Immature natural killer cell (primary cell): ENCODE data around the gene ELP5. TPM values are rescaled to one million over a fixed set of nuclear protein-coding genes. Genes with fewer than 3 reads are reported as not detected.
"Not testable (repeated sequence)": the region's sequence is repeated elsewhere in the genome, so short reads cannot be mapped to it uniquely, and the experiment has no call there.

Experiments
- DNase-seq, 3 donors: peaks; one replicate each; pipeline ENCODE4 v3.0.0; 2022; ENCODE audit warnings: mixed read lengths in 1 of 3
- H3K27ac Mint-ChIP-seq, 6 donors: one replicate each; pipeline ENCODE4 v1.8.0; 2020; ENCODE audit warnings: mixed read lengths in 6 of 6, mild to moderate bottlenecking in 5 of 6, inconsistent platforms in 4 of 6, moderate library complexity in 3 of 6
- H3K27me3 Mint-ChIP-seq, 3 donors: one replicate each; pipeline ENCODE4 v1.8.0; 2020 to 2021; ENCODE audit warnings: low read depth in 3 of 3, mild to moderate bottlenecking in 3 of 3, mixed read lengths in 3 of 3, moderate library complexity in 3 of 3, inconsistent platforms in 1 of 3
- H3K36me3 Mint-ChIP-seq, 3 donors: one replicate each; pipeline ENCODE4 v1.8.0; 2020; ENCODE audit warnings: mixed read lengths in 3 of 3, inconsistent platforms in 2 of 3, mild to moderate bottlenecking in 2 of 3
- H3K4me1 Mint-ChIP-seq, 2 donors: one replicate each; pipeline ENCODE4 v1.8.0; 2020; ENCODE audit warnings: inconsistent platforms in 2 of 2, mild to moderate bottlenecking in 2 of 2, mixed read lengths in 2 of 2, moderate library complexity in 1 of 2
- H3K4me3 Mint-ChIP-seq, 5 donors: one replicate each; pipeline ENCODE4 v1.8.0; 2020; ENCODE audit warnings: mild to moderate bottlenecking in 5 of 5, mixed read lengths in 5 of 5, inconsistent platforms in 3 of 5, moderate library complexity in 3 of 5
- H3K9me3 Mint-ChIP-seq, 6 donors: one replicate each; pipeline ENCODE4 v1.8.0; 2020; ENCODE audit warnings: mild to moderate bottlenecking in 6 of 6, mixed read lengths in 6 of 6, inconsistent platforms in 4 of 6, moderate library complexity in 3 of 6
- polyA plus RNA-seq, 3 donors: library from polyadenylated mRNA; unstranded; fragments of 300-500 nt; fragmentation: Illumina TruSeq; gene quantifications; one replicate each; pipeline ENCODE4 v1.2.3, GENCODE V29; 2021

Gene ELP5
- polyA plus RNA-seq, 3 donors from 2014 or later = 65.0 to 108 (median 89.0) TPM

DNA sequence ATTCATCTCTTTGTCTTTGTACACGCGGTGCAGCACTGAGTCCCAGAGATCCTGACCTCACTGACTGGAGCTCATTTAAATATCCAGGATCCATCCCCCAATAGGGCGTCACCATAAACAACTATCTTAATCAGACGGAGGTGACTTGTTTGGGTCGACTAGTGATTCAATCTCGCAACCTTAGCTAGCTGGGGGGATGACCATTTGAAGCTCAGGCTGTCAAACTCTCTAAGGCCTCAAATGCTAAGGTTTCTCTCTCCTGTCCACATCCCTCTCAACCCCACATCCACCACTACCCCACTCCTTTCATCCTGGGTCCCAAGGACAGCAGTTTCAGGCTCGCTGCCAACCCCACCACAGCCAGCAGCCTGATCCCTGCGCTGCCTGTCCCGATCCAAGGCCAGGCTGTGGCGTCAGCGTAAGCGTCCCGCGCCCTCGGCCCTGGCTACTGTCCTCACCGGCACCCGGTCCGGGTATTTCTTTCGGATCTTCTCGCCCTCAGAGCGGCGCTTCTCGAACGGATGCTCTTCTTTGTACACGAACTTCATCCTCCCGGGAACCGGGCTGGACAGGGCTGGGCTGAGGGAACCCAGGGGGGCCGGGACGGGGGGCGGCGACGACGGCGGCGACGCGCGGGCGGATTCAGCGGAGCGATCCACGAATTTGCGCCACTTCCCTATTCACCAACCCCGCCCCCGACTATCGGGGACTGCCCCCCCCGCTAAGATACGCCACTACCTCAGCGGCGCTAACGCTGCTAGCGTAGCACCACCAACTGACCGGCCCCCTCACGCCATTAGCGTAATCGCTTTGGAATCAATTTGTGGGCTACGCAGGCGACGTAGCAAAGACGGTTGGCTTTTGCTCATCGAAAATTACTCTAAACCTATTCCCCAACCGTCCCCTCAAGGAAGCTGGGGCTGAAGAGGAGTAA, 10.0 kb upstream of the ELP5 start, which contains the start of gene GABARAP:
GABARAP (minus strand) TSS at position 667 of the 934 bp plus-strand sequence; CDS start at position 548, 119 bp downstream.
- Mint-ChIP-seq H3K4me3 (peak within 1 kb of the TSS; percentile 98 to 99 (median 98)), H3K4me1 (peaks cover 43 to 47% of the 10 kb centered on the region in 2 donors), H3K27ac (peak within 1 kb of the TSS; percentile 96 to 100 (median 100)), H3K27me3 (peaks cover 12 to 29% (median 23%) of the 10 kb centered on the region in 3 donors), H3K36me3 (peaks cover 8 to 30% (median 14%) of the 10 kb centered on the region in 3 donors), H3K9me3 (peaks cover 0 to 2% (median 0%) of the 10 kb centered on the region in 6 donors)
- DNase-seq = peak; percentile 92 to 94 (median 94)

- H3K27ac Mint-ChIP-seq = peak overlapping the region; percentile 96 to 100 (median 100)
- peaks cover 40 to 41% of the 10 kb centered on the region in 2 donors for H3K4me1 Mint-ChIP-seq
- H3K36me3 Mint-ChIP-seq = peaks cover 8 to 28% (median 14%) of the 10 kb centered on the region in 3 donors
- H3K9me3 Mint-ChIP-seq = peaks cover 0 to 2% (median 0%) of the 10 kb centered on the region in 6 donors
- peaks cover 12 to 29% (median 23%) of the 10 kb centered on the region in 3 donors for H3K27me3 Mint-ChIP-seq
- peak overlapping the region; percentile 98 to 99 (median 98) for H3K4me3 Mint-ChIP-seq
- DNase-seq = peak; percentile 95 to 96 (median 96)
Observed at GRCh38 chr17:7242717-7243452, 9.1 kb upstream of the ELP5 start.

DNA sequence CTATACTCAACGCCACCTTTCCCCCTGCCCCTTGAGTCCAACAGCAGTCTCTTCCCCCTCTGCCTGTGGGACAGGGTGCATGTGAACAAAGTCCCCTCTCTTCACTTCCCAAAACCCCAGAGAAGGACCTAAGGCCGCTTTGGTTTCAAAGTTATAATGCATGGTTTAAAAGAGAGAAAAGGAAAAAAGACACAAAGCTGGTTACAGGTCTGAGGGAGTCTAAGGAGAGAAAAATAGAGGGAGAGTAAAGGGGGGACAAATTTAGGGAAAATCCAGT, 8.6 kb upstream of the ELP5 start:
- DNase-seq = no peak
- peaks cover 0 to 2% (median 0%) of the 10 kb centered on the region in 6 donors for H3K9me3 Mint-ChIP-seq
- peak overlapping the region; percentile 90 to 100 (median 95) for H3K27ac Mint-ChIP-seq
- peaks cover 40 to 42% of the 10 kb centered on the region in 2 donors for H3K4me1 Mint-ChIP-seq
- peaks cover 8 to 28% (median 14%) of the 10 kb centered on the region in 3 donors for H3K36me3 Mint-ChIP-seq
- H3K27me3 Mint-ChIP-seq = peaks cover 12 to 29% (median 23%) of the 10 kb centered on the region in 3 donors
- peak overlapping the region; percentile 98 to 99 (median 98) for H3K4me3 Mint-ChIP-seq

GRCh38 chr17:7243838-7244237, 8.2 kb upstream of the ELP5 start:
- peak overlapping the region in 3 of 5 donors; percentile 38 to 99 (median 47) for H3K4me3 Mint-ChIP-seq
- peaks cover 8 to 28% (median 14%) of the 10 kb centered on the region in 3 donors for H3K36me3 Mint-ChIP-seq
- peaks cover 43 to 47% of the 10 kb centered on the region in 2 donors for H3K4me1 Mint-ChIP-seq

GRCh38 chr17:7246779-7247178, 5.2 kb upstream of the ELP5 start:
- peaks cover 41 to 47% of the 10 kb centered on the region in 2 donors for H3K4me1 Mint-ChIP-seq

More at GRCh38 chr17:7243838-7244237, 8.2 kb upstream of the ELP5 start:
- Mint-ChIP-seq H3K27ac (peak overlapping the region in 4 of 6 donors; percentile 72 to 96 (median 82)), H3K27me3 (peaks cover 12 to 27% (median 19%) of the 10 kb centered on the region in 3 donors)
- DNase-seq, H3K9me3 Mint-ChIP-seq: not testable (repeated sequence)

DNA sequence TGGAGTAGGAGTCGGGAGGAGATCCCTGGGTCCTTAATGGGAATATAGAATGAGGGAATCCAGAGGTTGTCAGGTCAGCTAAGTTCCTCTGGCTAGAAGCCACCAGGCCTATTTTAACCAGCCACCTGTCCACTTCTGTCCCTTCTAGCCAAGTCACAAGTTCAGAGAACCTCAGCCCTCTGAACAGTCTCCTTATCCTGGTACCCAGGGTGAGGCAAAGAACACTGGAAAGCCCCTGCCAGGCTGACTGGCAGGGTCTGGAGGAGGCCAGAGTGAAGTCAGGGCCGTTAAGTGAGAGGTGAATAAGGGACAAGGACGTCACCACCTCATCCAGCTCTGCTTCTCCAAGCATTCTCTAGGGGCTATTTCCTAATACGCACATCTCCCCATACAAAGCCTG, 3.2 kb upstream of the ELP5 start:
- Mint-ChIP-seq H3K9me3 (no peaks in the 10 kb centered on the region), H3K27ac (peak overlapping the region in 3 of 6 donors; percentile 36 to 54 (median 51)), H3K36me3 (peaks cover 8 to 22% (median 18%) of the 10 kb centered on the region in 3 donors), H3K4me3 (peak overlapping the region in 2 of 5 donors; percentile 21 to 91), H3K27me3 (peaks cover 11 to 12% (median 11%) of the 10 kb centered on the region in 3 donors), H3K4me1 (peaks cover 42 to 47% of the 10 kb centered on the region in 2 donors)
- DNase-seq = no peak

More at GRCh38 chr17:7246779-7247178, 5.2 kb upstream of the ELP5 start:
- Mint-ChIP-seq H3K27me3 (peaks cover 6 to 17% (median 14%) of the 10 kb centered on the region in 3 donors), H3K27ac (peak overlapping the region in 1 of 6 donors; percentile 48), H3K4me3 (no peak overlapping the region), H3K9me3 (peaks cover 0 to 2% (median 0%) of the 10 kb centered on the region in 6 donors), H3K36me3 (peaks cover 8 to 20% (median 14%) of the 10 kb centered on the region in 3 donors)
- DNase-seq = no peak

DNA sequence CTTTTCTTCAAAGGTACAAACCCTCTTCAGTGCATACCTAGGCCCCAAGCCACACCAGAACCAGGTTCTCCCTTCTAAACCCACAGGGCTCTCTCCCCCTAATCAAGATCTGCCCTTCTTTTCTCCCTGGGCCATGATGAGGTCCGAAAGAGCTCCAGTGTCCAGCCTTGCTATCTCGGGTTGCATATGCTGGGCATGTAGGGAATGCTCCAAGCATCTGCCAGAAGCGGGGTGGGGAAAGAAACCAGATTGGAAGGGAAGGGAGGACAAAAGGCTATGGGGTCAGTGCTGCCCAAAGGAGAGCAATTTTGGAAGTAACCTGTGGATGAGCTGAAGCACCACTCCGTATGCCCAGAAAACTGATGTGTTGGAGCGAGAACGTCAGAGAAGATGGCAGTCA, 2.8 kb upstream of the ELP5 start:
- peaks cover 11 to 12% (median 11%) of the 10 kb centered on the region in 3 donors for H3K27me3 Mint-ChIP-seq
- H3K4me3 Mint-ChIP-seq = peak overlapping the region; percentile 40 to 93 (median 67)
- H3K4me1 Mint-ChIP-seq = peaks cover 45 to 51% of the 10 kb centered on the region in 2 donors
- DNase-seq = no peak
- peaks cover 8 to 21% (median 17%) of the 10 kb centered on the region in 3 donors for H3K36me3 Mint-ChIP-seq
- H3K9me3 Mint-ChIP-seq = no peaks in the 10 kb centered on the region
- peak overlapping the region in 4 of 6 donors; percentile 46 to 70 (median 52) for H3K27ac Mint-ChIP-seq

GRCh38 chr17:7249830-7250229, 2.2 kb upstream of the ELP5 start:
- peak overlapping the region; percentile 91 to 93 (median 91) for H3K4me3 Mint-ChIP-seq
- peaks cover 47 to 51% of the 10 kb centered on the region in 2 donors for H3K4me1 Mint-ChIP-seq
- no peak for DNase-seq
- H3K27me3 Mint-ChIP-seq = peaks cover 11 to 12% (median 11%) of the 10 kb centered on the region in 3 donors
- H3K36me3 Mint-ChIP-seq = peaks cover 11 to 22% (median 18%) of the 10 kb centered on the region in 3 donors
- no peaks in the 10 kb centered on the region for H3K9me3 Mint-ChIP-seq
- peak overlapping the region in 5 of 6 donors; percentile 49 to 95 (median 64) for H3K27ac Mint-ChIP-seq

DNA sequence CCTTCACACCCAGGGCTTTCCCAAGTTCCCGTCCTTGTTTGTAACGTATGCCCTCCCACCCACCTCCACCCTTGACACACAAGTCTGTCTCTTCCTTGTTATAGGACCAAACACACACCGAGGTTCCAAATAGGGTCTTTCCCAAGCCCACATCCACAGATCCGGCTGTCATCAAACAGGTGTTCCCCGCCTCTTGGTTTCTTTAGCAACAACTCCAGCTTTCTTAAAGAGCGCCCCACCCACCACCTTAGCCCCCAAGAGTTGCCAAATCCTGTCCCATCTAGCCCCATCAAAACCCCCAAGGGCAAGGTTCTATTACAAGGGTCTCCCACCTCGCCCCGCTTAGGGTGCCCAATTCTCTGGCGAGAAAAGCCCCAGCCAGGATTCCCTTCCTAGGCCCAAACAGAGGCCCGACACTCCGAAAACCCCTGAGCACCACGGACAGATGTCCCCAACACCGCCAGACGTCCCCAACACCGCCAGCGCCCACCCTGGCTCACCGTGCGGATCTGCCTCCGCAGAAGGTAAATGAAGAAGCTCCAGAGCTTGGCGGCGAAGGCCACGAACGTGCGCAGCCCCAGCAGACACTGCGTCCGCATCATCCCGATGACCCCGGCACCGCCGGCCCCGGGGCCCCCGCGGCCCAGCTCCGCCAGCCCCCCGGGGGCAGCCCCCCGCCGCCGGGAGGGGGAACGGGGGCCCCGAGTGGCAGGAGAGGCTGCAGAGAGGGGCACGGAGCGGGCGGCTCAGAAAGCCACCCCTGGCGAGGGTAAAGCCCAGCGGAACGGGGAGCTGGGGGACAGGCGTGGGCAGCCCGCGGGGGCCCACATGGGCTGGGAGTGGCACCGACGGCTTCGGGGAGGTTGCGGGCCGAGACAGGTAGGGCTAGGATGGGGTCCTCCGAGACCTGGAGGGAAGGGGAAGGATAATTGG, 1.1 kb upstream of the ELP5 start:
- Mint-ChIP-seq H3K27ac (peak overlapping the region; percentile 86 to 100 (median 94)), H3K9me3 (no peaks in the 10 kb centered on the region), H3K27me3 (peaks cover 11 to 12% (median 11%) of the 10 kb centered on the region in 3 donors), H3K4me1 (peaks cover 47 to 51% of the 10 kb centered on the region in 2 donors), H3K36me3 (peaks cover 13 to 21% (median 17%) of the 10 kb centered on the region in 3 donors), H3K4me3 (peak overlapping the region; percentile 96 to 98 (median 97))
- DNase-seq = no peak

DNA sequence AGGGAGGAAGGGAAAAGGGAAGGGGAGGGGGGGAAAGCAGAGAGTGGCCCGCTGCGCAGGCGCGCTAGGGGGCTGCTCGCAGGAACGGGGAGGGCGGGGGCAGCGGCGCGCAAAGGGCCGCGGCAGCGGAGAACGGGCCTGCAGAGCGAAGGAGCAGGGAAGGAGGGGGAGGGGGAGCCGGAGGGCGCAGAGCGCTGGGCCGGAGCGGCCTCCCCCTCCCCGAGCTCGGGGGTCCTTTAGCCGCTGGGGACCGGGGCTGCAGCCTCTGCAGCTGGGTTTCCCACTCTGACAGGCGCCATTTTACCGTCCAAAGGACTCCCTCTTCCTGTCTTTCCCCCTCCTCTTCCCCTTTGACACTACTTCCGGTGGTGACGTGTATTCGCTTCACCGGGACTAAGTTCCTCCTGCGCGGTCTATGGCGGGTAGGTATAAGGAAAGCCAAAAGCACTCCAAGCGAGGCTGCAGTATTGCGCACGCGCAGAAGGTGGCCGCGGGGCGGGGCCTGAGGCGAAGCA, 297 bp upstream of the ELP5 start, which contains the start of gene CTDNEP1:
CTDNEP1 (minus strand) TSS at position 74 of the 515 bp plus-strand sequence. CDS start 438 bp downstream, outside the sequence.
- Mint-ChIP-seq H3K36me3 (peaks cover 9 to 20% (median 11%) of the 10 kb centered on the region in 3 donors), H3K9me3 (no peaks in the 10 kb centered on the region), H3K27me3 (peaks cover 11 to 13% (median 12%) of the 10 kb centered on the region in 3 donors), H3K4me3 (peak within 1 kb of the TSS; percentile 96 to 98 (median 97)), H3K4me1 (peaks cover 43 to 51% of the 10 kb centered on the region in 2 donors), H3K27ac (peak within 1 kb of the TSS; percentile 99 to 100 (median 100))
- DNase-seq = peak; percentile 99

DNA sequence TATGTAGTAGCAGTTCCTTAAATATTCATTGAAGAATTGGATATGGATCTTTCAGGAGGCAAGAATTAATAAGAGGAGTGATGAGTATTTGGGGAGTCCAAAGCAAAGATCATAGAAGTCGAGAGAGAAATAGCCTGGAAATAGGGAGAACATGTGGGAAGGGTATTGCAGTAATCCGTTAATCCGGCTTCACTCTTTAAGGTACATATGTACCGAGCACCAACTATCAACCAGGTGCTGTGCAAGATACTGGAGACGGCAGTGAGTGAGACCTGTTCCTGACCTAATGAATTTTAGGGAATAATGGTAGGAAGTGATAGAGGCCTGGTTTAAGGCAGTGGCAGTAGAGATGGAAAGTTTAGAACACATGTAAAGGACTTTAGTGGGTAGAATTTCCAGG, 1.1 kb downstream of the ELP5 start:
- no peak for DNase-seq
- H3K4me1 Mint-ChIP-seq = peaks cover 44 to 51% of the 10 kb centered on the region in 2 donors
- H3K27ac Mint-ChIP-seq = peak overlapping the region; percentile 99 to 100 (median 100)
- H3K36me3 Mint-ChIP-seq = peaks cover 9 to 22% (median 13%) of the 10 kb centered on the region in 3 donors
- peaks cover 11 to 13% (median 12%) of the 10 kb centered on the region in 3 donors for H3K27me3 Mint-ChIP-seq
- peak overlapping the region; percentile 96 to 98 (median 97) for H3K4me3 Mint-ChIP-seq
- no peaks in the 10 kb centered on the region for H3K9me3 Mint-ChIP-seq

DNA sequence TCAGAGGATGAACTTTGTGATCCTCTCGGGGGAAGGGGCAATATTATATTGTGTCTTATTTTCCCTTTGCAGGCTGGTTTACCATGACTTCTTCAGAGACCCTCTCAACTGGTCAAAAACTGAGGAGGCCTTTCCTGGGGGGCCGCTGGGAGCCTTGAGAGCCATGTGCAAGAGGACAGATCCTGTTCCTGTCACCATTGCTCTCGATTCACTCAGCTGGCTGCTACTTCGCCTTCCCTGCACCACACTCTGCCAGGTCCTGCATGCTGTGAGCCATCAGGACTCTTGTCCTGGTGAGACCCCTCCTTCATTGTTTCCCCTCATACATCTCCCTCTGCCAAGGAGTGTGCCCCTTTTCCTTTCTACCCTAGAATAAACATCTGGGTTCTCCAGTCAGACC, 2.5 kb downstream of the ELP5 start:
- H3K4me3 Mint-ChIP-seq = peak overlapping the region in 1 of 5 donors; percentile 52
- DNase-seq = no peak
- peaks cover 11 to 13% (median 12%) of the 10 kb centered on the region in 3 donors for H3K27me3 Mint-ChIP-seq
- H3K36me3 Mint-ChIP-seq = peaks cover 9 to 27% (median 13%) of the 10 kb centered on the region in 3 donors
- no peaks in the 10 kb centered on the region for H3K9me3 Mint-ChIP-seq
- H3K27ac Mint-ChIP-seq = peak overlapping the region in 3 of 6 donors; percentile 60 to 77 (median 70)
- H3K4me1 Mint-ChIP-seq = peaks cover 36 to 39% of the 10 kb centered on the region in 2 donors
